PFSK-1 (cell line): ENCODE results near the gene CTXN1. TPM values are rescaled to one million over a fixed set of nuclear protein-coding genes. Genes with fewer than 3 reads are reported as not detected.
A peak's percentile ranks its signal among the peaks of the same experiment; 100 is the strongest.

Experiments
- FOXP2 ChIP-seq: optimal IDR thresholded peaks from 2 replicates; pipeline ENCODE3; 2011; ENCODE audit warnings: borderline replicate concordance, control low read depth, inconsistent platforms; ENCODE audit not compliant: insufficient read depth; ENCODE audit errors: extremely low read length, extremely low read depth
- POLR2AphosphoS5 ChIP-seq: IDR thresholded peaks from 2 replicates; pipeline ENCODE4 v1.6.1; 2012; ENCODE audit warnings: low read depth, mild to moderate bottlenecking, control low read depth, low read length, moderate library complexity
- SIN3A ChIP-seq: IDR thresholded peaks from 2 replicates; pipeline ENCODE4 v1.6.1; 2012; ENCODE audit warnings: mild to moderate bottlenecking, low read length, moderate library complexity, borderline replicate concordance; ENCODE audit not compliant: insufficient read depth
- TAF1 ChIP-seq: IDR thresholded peaks from 2 replicates; pipeline ENCODE4 v1.6.1; 2012; ENCODE audit warnings: low read length, control low read depth, borderline replicate concordance; ENCODE audit not compliant: insufficient read depth
- polyA plus RNA-seq: library from polyadenylated mRNA; unstranded; fragments of >200 nt; gene quantifications from one replicate; pipeline ENCODE4 v1.2.1, GENCODE V29; 2012; ENCODE audit warnings: low read depth, missing spikeins; ENCODE audit not compliant: insufficient read length
- TF ChIP-seq, protein P1 (sequence below), 2 experiments: IDR thresholded peaks; 2 replicates each; pipeline versions ENCODE4 v1.6.1 to v1.8.0; 2011 to 2012; ENCODE audit warnings: low read depth in 2 of 2, low read length in 2 of 2, control low read depth in 1 of 2, inconsistent platforms in 1 of 2, mild to moderate bottlenecking in 1 of 2, moderate library complexity in 1 of 2; ENCODE audit not compliant: insufficient read depth in 1 of 2

Gene CTXN1
- polyA plus RNA-seq, result 104 TPM

- TF ChIP-seq POLR2AphosphoS5 (peak; percentile 61), TAF1 (no peak; the same call in 1 of the 2 replicates)
Measured at GRCh38 chr19:7926021-7926726, at the start of gene CTXN1. Gene CTXN1, minus strand, starts transcription at chr19:7926135. Its CDS starts 597 bp downstream, at chr19:7925538.

DNA sequence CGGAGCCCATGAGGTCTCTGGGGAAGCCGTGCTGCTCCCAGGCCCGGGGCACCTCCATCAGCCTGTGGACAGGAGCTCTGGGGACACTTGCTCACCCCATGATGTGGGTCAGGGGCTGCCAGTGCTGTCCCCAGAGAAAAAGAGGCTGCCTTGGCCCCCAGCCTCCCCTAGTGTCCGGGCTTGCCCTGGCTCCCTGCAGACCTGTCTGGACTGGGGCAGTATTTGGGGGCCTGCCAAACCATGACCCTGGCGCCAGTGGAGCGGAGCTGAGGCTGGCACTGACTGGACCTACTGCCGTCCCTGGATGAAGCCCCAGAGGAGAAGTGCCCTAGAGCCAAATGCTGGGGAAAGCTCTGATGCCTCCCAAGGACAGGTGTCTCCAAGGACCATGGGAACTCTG lies 49.1 kb upstream of the CTXN1 start:
- TF ChIP-seq, protein P1, sequence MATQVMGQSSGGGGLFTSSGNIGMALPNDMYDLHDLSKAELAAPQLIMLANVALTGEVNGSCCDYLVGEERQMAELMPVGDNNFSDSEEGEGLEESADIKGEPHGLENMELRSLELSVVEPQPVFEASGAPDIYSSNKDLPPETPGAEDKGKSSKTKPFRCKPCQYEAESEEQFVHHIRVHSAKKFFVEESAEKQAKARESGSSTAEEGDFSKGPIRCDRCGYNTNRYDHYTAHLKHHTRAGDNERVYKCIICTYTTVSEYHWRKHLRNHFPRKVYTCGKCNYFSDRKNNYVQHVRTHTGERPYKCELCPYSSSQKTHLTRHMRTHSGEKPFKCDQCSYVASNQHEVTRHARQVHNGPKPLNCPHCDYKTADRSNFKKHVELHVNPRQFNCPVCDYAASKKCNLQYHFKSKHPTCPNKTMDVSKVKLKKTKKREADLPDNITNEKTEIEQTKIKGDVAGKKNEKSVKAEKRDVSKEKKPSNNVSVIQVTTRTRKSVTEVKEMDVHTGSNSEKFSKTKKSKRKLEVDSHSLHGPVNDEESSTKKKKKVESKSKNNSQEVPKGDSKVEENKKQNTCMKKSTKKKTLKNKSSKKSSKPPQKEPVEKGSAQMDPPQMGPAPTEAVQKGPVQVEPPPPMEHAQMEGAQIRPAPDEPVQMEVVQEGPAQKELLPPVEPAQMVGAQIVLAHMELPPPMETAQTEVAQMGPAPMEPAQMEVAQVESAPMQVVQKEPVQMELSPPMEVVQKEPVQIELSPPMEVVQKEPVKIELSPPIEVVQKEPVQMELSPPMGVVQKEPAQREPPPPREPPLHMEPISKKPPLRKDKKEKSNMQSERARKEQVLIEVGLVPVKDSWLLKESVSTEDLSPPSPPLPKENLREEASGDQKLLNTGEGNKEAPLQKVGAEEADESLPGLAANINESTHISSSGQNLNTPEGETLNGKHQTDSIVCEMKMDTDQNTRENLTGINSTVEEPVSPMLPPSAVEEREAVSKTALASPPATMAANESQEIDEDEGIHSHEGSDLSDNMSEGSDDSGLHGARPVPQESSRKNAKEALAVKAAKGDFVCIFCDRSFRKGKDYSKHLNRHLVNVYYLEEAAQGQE (IDR thresholded peaks at IDR 0.05; ENCODE audit: insufficient read depth in 1 of 2, low read depth in 2 of 2, low read length in 2 of 2), result no peak
- no peak for TF ChIP-seq TAF1
- no peak for TF ChIP-seq FOXP2
- no peak for TF ChIP-seq POLR2AphosphoS5
- TF ChIP-seq SIN3A, result no peak

GRCh38 chr19:7973883-7974282 lies 47.9 kb upstream of the CTXN1 start:
- TF ChIP-seq FOXP2 (no peak), SIN3A (no peak), POLR2AphosphoS5 (no peak), TAF1 (no peak)
- TF ChIP-seq, protein P1 (IDR thresholded peaks at IDR 0.05; ENCODE audit: insufficient read depth in 1 of 2, low read depth in 2 of 2, low read length in 2 of 2), result no peak

GRCh38 chr19:7971553-7972520 lies 45.9 kb upstream of the CTXN1 start:
- no peak for TF ChIP-seq POLR2AphosphoS5

DNA sequence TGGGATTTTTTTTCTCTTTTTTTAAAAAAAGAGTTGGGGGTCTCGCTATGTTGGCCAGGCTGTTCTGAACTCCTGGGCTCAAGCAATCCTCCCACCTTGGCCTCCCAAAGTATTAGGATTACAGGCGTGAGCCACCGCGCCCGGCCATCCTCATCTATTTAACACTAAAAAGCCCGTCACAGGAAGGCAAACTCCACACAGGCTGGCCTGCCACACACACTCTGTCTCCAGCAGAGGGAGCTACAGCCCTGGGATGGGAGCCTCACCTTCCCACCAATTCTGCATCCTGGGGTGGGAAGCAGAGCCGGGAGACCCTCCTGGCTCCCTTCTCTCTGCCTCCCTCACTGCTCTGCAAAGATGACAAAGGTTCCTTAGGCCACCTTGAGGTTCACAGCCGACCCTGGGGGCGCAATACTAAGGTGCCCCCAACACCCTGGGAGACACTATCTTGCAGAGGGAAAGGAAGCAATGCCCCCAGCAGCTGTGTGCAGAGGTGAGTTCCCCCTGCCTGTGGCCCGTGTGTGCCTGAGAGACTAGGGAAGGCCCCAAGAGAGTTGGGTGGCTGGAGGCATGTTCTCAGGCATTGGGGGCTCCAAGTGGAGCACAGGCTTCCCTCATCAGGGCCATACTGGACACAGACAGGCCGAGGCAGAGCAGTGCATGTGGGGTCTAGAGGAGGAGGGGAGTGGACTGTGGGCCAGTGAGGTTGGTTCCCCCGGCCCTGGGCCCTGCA lies 44.9 kb upstream of the CTXN1 start:
- TF ChIP-seq, protein P1 (IDR thresholded peaks at IDR 0.05; ENCODE audit: insufficient read depth in 1 of 2, low read depth in 2 of 2, low read length in 2 of 2), result no peak
- TF ChIP-seq FOXP2, result no peak

DNA sequence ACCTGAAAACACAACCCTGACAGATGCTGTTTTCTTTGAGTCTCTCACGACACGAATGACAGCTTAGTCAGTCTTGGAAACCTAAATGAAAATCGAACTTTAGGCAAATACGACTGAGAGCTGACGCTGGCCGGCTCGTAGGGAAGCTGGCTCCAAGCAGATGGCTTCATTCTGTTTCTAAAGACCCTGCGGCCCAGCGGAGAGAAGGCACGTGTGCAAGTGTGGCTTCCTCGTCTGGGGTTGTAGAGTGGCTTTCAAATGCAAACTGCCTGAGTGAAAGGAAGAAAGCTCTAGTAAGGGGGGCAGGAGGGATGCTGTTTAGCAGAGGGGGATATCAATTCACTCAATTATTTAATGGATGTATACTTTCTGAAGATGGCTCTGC lies 43.6 kb upstream of the CTXN1 start:
- TF ChIP-seq POLR2AphosphoS5, result no peak
- TF ChIP-seq, protein P1 (IDR thresholded peaks at IDR 0.05; ENCODE audit: insufficient read depth in 1 of 2, low read depth in 2 of 2, low read length in 2 of 2), result no peak
